ENCODE data around the gene DHDDS.
"Not testable (repeated sequence)": the region's sequence is repeated elsewhere in the genome, so short reads cannot be mapped to it uniquely, and the experiment has no call there.

DHDDS gene

GRCh38 chr1:26477446-26478152 lies 45.5 kb downstream of the DHDDS start:
- no peak for DNase-seq (ENCODE audit: low spot score)

GRCh38 chr1:26478159-26478558 lies 46.0 kb downstream of the DHDDS start:
- no peak for DNase-seq (ENCODE audit: low spot score)

GRCh38 chr1:26478988-26479387 lies 46.9 kb downstream of the DHDDS start:
- no peak for DNase-seq (ENCODE audit: low spot score)

- DNase-seq (ENCODE audit: low spot score): no peak
These were observed 50.8 kb downstream of the DHDDS start for GRCh38 chr1:26482921-26483320.

- no peak for DNase-seq (ENCODE audit: low spot score)
These were observed 51.9 kb downstream of the DHDDS start for GRCh38 chr1:26483980-26484379.

GRCh38 chr1:26490155-26490554 lies 58.0 kb downstream of the DHDDS start:
- DNase-seq (ENCODE audit: low spot score): no peak

GRCh38 chr1:26493267-26493666 lies 61.1 kb downstream of the DHDDS start:
- DNase-seq (ENCODE audit: low spot score): no peak

GRCh38 chr1:26493938-26494337 lies 61.8 kb downstream of the DHDDS start:
- no peak for DNase-seq (ENCODE audit: low spot score)

GRCh38 chr1:26496861-26497260 lies 64.7 kb downstream of the DHDDS start:
- DNase-seq (ENCODE audit: low spot score): no peak

- no peak for DNase-seq (ENCODE audit: low spot score)
These were observed 66.8 kb downstream of the DHDDS start for GRCh38 chr1:26498894-26499293.

GRCh38 chr1:26500488-26501175 lies 68.5 kb downstream of the DHDDS start:
- DNase-seq (ENCODE audit: low spot score): peak; percentile 82

- peak; percentile 86 for DNase-seq (ENCODE audit: low spot score)
These were observed 78.6 kb downstream of the DHDDS start for GRCh38 chr1:26510711-26511110.

GRCh38 chr1:26515836-26516235 lies 83.7 kb downstream of the DHDDS start:
- not testable (repeated sequence) for DNase-seq (ENCODE audit: low spot score)

- DNase-seq (ENCODE audit: low spot score): no peak
These were observed 85.1 kb downstream of the DHDDS start for GRCh38 chr1:26516987-26517765.

GRCh38 chr1:26517766-26518049 lies 85.6 kb downstream of the DHDDS start:
- DNase-seq (ENCODE audit: low spot score): no peak

- DNase-seq (ENCODE audit: low spot score): no peak
These were observed 86.2 kb downstream of the DHDDS start for GRCh38 chr1:26518355-26518754.

GRCh38 chr1:26520339-26520738 lies 88.2 kb downstream of the DHDDS start:
- no peak for DNase-seq (ENCODE audit: low spot score)

Data from kidney tubule cell (primary cell).